HG03066 (cell line): ENCODE measurements around the gene PPARA.

ENCODE experiments used
- ATAC-seq: cut with Tn5 transposase; IDR thresholded peaks from one replicate; pipeline ENCODE4 v1.9.1; 2021; ENCODE audit warnings: low read depth; ENCODE audit not compliant: unreplicated experiment

Gene PPARA

DNA sequence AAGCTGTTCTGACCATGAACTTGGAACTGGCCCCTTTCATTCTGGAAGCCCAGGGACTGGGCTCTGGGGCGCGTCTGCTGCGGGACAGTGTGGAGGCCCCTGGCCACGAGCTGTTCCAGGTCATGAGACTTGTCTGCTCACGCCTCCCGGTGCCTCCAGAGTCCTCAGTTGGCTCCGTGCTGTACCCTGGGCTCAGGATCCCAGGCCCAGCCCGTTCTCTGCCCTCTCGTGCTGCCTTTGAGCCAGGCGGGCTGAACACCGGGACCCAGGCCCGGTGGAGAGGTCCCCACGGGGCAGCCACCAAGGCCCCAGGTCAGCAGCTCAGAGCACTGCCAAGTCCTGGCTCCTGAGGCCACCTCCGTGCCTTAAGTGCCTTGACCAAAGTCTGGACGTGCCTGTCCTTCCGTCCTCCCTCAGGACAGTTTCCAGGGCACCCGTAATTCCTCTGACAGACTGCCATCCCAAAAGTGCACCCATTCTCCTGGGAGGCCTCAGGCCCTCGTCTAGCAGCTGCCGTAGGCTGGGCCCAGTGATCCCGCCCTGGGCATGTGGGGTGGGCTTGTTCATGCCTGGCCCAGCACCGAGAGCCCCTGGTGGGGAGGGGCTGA lies 36.3 kb upstream of the PPARA start:
- ATAC-seq: no peak

DNA sequence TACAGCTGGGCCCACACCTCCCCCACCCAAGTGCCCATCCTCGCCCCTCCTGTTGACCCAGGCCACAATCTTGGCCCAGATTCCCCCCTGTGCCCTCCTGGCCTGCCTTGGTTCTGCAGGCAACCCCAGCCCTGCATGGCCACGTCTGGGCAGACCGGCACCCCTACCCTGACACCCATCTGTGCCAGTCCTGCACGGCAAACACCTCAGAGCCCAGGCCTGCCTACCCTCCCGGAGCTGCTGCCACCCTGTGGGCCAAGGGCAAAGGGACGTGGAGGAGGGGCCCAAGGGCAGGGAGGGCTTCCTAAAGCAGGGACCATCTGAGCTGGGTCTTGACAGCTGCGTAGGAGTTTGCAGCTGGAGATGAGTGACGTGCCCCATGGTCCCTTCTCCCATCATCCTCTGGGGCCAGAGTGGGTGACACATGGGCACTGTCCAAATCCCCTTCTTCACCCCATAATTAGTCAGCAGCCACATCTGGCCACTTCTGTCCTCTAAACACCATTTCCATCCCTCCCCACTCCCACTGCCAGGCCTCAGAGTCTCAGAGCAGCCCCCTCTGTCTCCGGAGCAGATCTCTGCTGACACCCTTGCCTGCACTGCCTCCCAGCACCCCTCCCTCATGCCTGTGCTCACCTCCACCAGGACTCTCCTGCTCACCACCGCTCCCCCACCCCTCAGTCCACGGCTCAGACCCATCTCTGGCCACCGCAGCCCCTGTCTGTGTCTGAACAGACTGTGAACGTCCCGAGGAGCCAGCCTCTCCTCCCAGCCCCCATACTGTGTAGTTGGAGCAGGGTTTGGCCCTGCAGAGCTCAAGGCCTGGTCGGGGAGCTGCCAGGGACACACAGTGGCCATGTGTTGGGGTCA lies 35.6 kb upstream of the PPARA start:
- no peak for ATAC-seq

DNA sequence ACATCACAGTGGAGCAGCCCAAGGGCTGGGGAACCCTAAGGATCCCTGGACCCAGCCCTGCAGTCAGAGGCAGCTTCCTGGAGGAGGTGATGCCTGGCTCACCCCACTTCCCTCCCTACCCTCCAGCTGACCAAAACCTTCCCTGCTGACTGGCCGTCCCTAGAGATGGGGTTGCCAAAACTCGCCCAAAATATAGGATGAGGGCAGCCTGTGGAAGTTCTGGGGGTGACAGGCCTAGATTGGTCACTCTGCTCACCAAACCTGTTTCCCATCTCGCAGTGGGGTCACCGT lies 35.0 kb upstream of the PPARA start:
- no peak for ATAC-seq

DNA sequence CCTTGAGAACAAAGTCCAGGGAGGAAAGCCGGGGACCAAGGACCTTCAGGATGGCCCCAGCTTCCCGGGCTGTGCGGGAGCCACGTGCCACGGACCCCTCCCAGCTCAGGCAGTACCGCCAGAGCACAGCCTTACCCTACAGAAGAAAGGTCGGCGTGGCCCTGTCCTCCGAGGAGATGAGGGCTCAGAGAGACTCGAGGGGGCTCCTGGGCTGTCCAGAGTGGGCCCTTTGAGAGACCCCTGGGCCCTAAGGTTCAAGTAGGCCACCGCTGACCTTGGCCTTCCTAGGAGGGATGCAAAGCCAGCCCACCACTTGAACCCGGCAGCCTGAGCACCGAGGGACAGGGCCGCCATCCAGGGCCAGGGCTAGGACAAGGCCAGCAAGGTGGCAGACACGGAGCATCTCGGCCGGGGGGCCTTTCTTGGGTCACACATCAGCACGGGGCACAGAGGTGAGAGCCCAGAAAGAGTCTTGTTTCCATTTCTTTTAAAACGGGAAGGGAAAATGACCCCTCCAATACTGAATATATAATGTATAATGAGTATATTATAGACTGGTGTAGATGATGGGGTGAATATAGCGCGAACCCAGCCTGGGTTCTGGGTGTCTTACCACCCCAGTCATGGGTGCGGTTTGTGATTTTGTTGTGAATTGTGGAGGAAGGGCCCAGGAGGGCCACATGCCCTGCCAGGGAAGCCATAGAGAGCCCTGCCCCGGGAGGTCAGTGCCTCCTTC lies 34.4 kb upstream of the PPARA start:
- ATAC-seq: no peak

DNA sequence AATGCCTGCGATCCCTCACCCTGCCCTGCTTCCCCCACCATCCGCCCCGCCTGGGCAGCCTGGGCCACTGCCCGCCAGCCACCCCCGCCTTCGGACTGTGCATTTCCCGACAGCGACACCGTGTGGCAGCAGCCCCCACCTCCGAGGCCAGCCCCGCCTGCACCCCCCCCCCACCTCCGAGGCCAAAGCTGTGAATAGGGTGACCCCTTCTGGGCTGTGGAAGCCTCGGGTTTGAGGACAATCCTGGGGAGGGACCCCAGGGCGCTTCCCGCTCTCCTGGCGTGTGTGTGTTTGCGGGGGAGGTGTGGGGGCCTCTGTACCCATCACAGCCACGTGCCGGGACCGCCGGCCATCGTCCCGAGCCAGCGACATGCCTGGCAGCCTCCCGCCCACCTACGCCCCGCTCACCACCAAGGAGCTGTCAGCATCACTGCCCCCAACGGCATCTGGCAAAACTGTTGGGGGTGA lies 33.8 kb upstream of the PPARA start:
- no peak for ATAC-seq

DNA sequence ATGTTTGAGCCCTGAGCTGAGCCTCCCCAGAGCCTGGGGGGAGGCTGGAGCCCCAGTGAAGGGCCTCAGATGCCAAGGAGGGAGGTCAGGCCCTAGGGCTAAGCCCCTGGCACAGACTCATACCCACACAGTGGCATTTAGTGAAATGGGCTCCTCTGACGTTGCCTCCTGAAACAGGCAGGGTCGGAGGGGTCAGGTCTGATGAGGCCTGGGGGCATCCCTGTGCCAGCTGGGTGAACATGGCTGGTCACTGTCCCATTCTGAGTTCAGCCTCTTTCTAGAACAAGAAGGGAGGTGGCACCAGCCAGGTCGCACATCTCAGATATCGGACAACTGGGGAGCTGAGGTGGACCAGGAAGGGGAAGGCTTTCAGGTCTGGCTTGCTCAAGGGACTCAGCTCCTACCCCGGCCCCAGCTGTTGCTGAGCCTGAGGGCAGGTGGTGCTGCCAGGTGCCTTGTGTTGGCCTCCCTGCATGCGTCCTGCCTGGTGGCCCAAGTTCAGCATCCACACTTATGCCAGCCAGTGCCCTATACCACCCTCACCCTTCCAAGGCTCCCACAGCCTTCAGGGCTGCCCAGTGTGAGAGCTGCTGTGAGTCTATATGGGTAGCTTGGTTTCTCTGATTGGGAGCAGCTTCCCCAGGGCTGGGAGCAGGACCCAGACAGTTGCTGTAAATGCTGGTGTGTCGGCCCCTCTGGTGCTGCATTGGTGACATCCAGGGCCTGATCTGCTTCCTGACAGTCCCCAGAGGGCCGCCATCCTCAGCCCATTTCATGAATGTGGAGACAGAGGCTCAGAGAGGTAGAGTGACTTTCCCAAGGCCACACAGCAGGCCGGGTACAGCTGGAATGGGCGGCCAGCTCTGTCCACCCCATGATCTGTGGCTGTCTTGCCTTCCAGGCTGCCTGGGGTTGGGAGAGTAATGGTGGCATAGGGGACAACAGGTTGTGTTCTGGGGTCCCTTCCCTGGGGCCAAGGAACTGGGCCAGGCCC lies 32.8 kb upstream of the PPARA start:
- ATAC-seq: no peak

DNA sequence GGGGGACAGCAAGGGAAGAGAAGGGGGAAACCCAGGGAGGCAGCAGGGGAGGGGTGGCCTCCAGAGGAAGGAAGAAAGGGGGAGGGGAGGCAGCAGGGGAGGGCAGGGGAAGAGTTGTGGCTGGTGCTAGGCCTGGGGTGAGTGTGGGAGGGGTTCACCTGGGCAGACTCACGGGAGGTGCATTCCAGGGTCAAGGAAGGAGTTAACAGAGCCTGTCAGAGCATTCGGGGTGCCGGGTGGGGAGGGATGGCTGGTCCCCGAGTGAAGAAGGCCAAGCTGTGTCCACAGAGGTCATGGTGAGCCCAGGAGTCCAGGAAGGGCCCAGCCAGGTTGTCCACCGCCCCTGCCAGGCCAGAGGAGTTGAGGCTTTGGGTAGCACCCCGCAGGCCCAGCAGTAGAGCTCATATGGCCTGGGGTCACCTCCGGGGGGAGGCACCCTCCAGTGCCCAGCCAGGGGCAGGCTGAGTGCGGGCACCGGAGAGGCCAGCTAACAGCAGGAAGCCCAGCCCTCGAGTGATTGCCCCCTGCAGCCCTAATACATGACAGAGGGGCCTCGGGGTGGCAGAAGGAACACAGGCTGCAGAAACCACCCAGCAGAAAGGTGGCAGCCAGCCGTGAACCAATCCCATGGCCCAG lies 31.1 kb upstream of the PPARA start:
- ATAC-seq: no peak

DNA sequence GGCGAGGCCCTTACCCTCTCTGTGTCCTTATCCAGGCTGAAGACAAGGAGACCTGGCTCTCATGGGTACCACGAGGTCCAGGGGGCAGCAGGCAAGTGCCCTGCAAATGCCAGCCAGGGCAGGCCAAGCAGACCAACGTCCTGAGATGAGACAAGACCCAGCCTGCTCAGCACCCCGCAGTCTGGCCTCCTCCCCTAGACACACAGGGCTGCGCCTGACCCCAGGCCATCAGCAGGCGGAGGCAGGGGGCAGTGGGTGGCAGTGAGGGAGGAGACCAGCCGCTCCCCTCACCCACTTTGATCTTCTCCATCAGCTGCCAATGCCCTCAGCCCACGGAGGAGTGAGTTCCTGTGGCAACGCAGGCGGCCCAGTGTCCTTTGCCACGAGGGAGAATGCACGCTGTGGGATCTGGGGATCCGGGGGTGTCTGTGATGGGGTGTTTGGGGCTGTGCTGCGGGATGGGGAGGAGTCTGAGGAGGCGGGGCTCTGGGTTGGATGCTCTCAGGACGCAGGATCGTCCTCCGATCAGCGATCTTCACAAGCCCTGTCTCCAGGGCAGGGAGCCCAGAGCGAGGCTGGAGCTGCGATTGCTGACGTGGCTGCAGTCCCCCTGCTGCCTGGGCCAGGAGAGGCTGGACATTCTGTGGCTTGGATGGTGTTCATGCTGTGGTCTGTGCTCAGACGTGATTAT lies 30.5 kb upstream of the PPARA start:
- ATAC-seq: no peak

DNA sequence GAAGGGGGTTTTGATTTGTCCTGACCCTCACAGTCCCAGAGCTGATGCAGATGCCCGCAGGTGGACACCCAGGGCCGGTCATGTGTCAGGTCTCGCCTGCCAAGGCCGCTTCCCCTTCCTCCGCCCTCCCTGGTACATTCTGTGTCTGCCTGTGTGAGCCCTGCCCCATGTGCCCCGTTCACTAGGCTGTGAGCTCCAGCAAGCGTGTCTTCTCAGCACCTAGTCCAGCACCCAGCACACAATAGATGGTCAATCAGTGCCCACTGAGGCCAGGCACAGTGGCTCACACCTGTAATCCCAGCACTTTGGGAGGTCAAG lies 29.9 kb upstream of the PPARA start:
- no peak for ATAC-seq

DNA sequence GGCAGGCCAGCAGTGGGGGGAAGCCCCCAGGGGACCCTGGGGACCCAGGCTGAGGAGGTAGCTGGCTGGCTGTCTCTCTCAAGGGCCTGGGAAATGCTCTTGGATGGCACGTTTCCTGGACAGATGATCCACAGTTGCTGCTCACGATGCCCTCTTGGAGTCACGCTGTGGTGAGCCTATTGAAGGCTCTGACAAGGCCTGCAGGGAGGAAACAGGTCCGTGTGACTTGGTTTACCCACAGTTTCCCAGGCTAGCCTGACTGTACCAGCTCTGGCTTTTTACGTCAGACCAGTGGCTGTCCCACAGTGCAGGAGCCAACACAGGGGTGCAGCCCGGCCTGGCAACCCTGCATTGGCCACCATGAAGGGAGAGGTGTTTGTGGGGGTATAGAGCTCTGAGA lies 29.2 kb upstream of the PPARA start:
- ATAC-seq: no peak

DNA sequence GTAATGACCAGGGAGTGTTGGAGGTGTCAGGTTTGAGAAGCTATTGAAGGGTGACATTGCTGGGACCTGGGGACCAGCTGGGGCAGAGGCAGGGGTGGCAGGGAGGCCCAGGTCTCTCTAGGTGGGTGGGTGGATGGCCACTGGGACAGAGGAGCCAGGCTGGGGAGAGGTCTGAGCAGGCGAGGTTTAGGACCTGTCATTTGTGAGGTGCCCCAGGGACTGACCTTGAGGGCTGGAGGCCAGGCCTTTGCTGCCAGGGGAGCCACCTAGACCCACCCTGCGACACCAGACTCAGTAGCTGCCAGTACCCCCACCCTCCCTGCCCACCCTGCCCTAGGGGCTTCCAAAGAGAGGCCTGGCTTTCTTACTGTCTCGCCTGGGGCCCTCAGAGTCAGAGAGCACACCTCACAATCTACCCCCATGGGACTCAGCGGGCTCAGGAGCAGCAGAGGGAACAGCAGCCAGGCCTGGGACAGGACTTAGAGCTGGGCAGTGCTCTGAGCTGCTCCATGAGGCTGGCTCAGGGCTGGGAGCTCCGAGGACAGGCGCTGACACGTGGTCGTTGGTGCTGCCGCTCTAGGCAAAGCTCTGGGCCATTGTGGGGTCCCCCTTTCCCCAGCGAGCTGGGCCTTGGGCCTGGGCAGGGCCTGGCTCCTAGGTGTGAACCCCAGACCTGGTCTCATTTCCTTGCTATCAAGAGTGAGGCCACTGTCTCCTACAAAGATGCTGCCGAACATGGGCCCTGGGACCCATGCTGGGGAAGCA lies 28.6 kb upstream of the PPARA start:
- ATAC-seq: no peak

DNA sequence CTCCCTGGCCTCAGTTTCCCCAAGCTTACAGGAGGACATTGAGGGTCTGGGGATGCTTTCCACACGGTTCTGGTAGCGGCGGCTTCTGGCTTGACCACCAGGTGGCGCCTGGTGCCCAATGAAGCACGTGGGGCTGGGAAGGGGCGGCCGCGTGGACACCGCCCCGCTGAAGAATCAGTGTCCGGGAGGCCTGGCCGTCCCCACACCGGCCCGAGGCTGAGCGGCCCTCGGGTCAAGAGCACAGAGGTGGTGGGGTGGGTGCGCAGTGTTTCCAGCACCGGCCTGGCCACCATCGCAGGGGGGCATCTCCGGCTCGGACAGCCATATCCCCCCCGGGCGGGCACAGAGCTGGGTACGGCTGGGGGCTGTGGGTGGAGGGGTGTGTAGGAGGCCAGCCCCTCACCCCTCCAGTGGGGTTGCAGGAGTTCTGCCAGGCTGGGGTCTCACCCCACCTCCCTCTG lies 27.8 kb upstream of the PPARA start:
- no peak for ATAC-seq

DNA sequence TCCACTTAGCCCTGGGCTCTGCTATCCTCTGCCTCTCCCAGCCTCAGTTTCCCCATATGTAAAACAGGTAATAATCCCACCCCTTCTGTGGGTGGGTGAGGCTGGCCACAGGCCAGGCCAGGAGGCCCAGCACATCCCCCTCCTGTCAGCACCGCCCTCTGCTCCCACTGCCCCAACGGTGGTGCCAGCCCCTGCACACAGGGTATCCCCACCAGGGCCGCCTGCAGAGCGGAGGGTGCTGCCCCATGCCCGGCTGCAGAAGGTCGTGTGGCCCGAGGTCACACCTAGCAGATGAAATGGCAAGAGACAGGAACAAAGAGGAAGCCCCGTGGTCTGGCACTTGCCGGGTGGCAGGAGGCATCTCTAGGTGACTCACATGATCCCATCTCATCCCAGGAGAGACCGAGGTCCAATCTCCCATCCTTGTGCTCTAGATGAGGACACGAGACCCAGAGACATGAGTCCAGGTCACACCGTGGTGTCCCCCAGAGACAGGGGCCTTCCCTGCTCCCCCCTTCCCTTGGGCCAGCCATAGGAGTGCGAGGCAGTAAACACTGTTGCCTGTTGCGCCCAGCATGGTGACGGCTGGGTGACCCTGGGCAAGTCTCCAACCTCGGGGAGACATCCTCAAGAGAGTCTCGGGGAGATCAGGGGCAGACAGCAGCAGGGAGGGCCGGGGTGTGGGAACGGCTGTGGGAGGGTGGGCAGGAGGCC lies 27.2 kb upstream of the PPARA start:
- no peak for ATAC-seq

DNA sequence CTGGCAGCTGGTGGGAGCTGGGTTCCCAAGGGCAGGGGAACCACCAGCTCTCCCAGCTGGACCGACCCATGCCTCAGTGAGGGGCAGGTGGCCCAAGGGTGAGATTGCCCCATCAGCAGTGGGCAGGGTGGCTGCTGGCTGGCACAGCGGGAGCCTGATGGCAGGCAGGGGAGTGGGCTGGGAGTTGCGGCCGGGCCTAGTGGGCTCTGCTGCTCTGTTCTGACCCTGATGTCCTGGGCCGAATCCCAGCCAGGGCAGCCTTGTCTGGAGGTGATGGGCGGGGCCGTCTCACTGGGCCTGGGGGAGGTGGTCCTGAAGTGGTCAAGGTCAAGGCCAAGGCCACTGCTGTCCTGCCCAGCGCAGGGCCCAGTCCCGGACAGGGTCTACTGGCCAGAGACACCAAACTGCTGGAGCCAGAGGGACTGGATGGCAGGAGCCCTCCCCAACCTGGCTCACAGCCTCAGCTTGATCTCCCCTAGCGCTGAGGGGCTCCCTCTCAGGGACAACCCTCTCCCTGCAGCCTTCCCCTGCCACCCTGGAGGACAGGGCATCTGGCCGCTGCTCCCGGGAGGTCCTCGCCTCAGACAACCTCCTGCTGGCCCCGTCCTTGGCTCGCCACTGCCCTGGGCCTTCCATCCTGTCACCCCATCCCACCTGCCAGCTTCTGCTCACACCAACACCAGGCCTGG lies 26.5 kb upstream of the PPARA start:
- no peak for ATAC-seq

DNA sequence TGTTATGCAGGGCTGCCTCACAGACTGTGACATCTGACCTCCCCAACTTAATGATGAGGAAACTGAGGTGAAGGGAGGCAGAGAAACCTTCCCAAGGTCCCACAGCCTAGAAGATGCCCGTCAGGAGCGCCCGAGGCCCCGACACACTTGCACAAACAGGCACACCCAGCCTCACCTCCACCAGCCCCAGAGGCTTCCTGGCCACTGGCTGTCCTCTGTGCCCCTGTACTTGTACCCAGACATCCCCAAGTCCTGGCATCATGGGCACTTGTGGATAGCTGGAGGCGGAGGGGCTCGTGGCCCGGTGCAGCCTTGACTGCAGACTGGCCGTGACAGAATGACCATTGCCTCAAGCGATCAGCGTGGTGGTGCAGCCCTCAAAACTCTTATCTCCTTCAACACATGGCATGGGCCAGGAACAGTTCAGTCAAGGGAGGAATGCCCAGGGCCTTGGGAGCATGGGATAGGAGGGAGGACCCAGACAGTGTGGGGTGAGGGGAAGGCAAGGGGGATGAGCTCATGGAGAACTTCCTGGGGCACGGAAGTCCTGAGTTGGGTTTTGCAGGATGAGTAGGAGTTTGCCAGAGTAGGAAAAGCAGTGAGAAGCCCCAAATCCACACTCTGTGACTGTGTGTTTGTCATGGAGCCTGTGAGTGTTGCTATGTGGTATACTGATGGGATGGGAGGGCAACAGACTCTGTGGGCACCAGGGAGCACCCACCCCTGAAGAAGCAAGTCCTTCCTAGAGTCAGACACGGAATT lies 25.8 kb upstream of the PPARA start:
- no peak for ATAC-seq

DNA sequence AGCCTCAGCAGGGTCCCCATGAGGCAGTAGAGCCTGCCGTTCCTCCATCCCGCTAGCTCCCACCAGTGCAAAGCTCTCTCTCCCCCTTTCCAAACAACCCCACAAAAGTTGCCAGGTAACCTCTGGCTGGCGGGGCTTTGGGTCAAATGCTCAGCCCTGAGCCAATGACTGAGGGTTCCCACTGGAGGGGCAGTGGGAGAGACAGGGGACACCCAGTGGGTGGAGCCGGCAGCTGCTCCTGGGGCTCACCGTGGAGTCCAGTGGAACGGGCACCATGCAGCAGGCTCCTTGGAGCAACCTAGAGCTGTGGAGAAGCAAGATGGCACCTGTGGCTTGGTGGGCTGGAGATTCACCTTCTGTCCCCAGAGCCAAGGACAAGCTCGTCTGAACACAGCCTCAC lies 25.0 kb upstream of the PPARA start:
- no peak for ATAC-seq
